LNCAP (cell line): ENCODE results near the gene OSCP1.

Source experiments
- TF ChIP-seq, protein P1 (sequence below): fragments of 450-650 bp; IDR thresholded peaks from 2 replicates; pipeline ENCODE4 v1.5.1; 2017; ENCODE audit warnings: mild to moderate bottlenecking

Gene OSCP1

DNA sequence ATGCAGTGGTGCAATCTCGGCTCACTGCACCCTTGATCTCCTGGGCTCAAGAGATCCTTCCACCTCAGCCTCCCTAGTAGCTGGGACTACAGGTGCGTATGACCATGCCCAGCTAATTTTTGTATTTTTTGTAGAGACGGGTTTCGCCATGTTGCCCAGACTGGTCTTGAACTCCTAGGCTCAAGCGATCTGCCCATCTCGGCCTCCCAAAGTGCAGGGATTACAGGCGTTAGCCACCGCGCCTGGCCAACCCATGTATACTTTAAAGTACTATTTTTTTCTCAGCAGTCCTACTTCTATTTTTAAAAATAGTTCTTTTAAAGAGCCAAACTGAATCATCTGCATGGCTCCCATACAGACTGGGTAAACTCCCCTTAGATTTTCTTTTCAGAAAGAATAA, 68.0 kb downstream of the OSCP1 start:
- TF ChIP-seq, protein P1, sequence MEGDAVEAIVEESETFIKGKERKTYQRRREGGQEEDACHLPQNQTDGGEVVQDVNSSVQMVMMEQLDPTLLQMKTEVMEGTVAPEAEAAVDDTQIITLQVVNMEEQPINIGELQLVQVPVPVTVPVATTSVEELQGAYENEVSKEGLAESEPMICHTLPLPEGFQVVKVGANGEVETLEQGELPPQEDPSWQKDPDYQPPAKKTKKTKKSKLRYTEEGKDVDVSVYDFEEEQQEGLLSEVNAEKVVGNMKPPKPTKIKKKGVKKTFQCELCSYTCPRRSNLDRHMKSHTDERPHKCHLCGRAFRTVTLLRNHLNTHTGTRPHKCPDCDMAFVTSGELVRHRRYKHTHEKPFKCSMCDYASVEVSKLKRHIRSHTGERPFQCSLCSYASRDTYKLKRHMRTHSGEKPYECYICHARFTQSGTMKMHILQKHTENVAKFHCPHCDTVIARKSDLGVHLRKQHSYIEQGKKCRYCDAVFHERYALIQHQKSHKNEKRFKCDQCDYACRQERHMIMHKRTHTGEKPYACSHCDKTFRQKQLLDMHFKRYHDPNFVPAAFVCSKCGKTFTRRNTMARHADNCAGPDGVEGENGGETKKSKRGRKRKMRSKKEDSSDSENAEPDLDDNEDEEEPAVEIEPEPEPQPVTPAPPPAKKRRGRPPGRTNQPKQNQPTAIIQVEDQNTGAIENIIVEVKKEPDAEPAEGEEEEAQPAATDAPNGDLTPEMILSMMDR = no peak

DNA sequence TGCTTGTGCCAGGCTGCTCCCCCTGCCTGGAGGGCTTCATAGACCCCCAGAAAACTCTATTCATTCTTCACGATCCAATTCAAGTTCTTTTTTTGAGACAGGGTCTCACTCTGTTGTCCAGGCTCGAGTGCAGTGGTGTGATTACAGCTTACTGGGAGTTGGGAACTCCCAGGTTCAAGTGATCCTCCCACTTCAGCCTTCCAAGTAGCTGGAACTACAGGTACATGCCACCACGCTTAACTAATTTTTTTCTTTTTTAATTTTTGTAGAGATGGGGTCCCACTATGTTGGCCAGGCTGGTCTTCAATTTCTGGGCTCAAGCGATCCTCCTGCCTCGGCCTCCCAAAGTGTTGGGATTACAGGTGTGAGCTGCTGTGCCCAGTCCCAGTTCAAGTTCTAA, 68.8 kb downstream of the OSCP1 start:
- TF ChIP-seq, protein P1 = no peak

DNA sequence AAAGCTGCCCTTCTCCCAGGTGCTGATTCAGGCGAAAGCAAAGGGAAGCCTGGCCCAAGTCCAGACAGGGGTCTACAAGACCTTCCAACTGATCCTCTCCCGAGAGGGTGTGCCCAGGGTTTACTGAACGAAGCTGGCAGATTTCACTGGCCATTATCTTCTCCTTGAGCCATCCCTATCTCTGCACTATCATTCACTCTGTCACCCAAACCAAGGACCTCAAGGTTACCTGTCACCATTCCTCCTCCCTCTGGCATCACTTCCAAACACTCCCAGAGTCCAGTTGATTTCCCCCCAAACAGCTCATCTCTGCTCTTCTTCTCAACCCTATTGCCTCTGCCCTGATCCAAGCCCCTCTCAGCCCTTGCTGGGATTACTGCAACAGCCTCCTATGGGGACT, 69.5 kb downstream of the OSCP1 start:
- TF ChIP-seq, protein P1 = no peak

DNA sequence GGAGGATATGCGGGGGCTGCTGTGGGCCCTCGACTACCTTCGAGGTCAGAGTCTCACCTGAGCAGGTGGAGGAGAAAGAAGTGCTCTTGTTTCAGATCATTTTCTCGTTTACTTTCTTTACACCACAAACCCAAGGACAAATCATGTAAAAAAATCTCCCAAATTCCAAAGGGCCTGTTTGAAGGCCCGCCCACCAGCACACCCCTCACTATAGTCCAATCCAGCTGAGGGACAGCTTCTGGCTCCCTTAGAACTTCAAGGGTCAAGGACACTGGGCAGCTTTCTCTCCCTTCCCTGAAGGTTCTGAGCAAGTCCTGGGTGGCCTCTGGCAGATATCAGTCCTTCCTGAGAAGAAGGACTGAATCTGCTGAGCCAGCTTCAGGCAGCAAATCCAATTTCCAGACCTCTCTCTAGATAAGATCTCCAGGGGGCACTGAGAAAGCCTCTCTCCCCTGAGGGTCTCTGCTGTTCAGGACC, 70.1 kb downstream of the OSCP1 start:
- TF ChIP-seq, protein P1 = no peak

DNA sequence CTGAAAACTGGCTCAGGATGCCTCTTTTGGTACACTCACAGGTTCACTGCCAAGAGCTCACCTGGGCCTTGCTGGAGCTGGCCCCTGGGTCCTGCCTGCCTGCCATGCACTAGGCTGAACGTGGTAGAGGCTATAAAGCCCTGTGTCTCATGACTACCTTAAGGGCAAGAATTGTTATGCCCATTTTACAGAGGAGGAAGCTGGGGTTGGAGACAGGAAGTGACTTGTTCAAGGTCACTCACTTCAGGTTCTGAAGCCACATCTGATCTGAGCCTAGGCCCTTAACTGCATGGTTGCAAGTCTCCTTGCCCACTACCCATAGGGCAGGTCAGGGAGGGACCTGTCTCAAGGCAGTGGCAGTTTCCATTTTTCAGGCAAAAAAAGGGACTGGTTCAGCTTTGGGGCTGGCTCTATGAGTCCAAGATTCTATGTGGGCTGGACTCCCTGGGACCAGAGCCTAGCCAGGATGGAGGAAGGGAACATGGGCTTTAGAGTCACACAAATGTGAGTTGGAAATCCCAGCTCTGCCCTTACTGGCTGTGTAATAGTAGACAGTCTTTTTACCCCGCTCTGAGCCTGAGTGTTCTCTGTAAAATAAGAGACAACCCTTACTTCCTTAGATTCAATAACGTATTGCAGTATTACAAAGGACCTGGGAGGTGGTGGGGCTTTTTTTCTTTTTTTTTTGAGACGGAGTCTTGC, 72.3 kb downstream of the OSCP1 start:
- TF ChIP-seq, protein P1 = no peak

DNA sequence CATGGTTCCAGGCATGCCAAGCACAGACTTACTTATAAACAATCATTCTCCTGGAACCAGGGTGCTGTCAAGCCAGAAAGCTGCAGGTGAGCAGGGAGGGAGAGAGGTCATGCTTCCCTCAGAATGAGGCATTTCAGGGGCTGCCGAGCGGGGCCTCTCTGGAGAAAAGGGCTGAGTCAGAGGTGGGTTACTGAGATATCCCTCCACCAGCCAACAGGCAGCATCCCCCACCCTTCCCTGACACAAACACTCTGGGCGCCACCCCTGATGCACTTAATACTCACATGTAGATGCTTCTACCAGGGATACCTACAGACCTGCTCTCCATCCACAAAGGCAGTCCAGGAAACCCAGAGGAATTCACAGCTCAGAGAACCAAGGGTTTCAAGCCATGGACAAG, 77.6 kb downstream of the OSCP1 start:
- TF ChIP-seq, protein P1 = no peak

DNA sequence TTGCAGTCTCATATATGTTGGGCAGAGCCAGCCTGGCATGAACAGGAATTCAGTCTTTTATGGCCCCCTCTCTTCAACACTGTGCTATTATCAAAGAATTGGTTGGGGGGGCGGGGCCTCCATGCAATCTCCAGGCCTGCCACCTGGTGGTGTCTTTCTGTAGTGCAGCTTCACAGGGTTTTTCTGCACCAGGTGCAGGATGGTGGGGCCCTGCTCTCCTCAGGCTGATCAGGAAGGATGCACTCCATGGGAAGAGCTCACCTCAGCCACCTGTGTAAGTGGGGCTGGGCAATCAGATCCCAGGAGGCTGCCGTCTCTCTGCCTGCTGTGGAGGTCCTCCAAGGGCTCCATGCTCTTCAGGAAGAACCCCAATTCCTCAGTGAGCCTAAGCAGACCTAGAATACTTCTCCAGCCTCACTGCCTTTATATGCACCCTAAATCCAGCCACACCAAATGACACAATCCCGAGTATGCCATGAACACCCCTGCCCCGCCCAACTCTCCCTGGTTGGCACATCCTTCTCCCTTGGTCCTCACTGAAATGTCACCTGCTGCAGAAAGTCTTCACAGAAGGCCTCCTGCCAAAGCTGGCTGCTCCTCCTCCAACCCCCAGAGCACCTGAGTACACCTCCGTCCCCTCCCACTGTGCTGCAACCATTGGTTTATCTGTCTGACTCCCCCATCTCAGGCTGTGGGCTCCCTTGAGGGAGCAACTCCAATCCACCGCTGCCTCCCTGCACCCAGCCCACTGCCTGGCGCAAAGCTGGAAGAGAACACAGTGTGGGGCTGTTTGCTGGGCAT, 81.0 kb downstream of the OSCP1 start:
- TF ChIP-seq, protein P1 = peak; percentile 91
